ENCODE measurements around the gene PDGFD.

Gene PDGFD

DNA sequence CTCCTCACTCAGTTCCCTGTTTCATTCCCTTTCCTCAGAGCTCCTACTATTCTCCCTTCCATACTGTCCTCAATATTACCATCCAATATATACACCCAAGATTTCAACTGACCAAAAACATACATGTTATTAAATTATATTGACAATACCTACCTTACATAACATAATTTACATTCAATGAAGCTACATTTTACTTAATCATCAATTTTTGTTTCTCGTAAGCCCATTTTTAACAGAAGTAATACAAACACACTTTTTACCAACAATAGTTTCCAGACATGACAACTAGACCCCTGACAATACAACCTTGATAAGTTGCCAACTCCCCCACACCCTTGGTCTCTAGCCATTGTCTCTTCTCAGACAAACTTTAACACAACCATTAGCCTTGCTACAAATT, 273.3 kb downstream of the PDGFD start:
- no peak for DNase-seq (ENCODE audit: low read depth in 2 of 2, low spot score in 1 of 2)

DNA sequence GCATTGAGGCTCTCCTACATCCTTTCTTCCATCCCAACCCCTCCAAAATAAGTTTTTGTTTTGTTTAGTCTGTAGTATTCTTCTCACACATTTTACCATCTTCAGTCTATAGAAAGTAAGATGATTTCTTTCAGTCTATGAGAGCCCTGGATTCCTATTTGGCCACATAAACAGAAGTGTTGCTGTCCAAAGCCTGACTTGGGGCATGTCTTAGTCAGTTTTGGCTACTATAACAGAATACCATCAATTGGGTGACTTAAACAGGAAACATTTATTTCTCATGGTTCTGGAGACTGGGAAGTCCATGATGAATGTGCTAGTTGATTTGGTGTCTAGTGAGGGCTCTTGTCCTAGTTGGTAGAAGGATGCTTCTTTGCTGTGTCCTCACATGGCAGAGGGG, 274.3 kb downstream of the PDGFD start:
- no peak for DNase-seq (ENCODE audit: low read depth in 2 of 2, low spot score in 1 of 2)

DNA sequence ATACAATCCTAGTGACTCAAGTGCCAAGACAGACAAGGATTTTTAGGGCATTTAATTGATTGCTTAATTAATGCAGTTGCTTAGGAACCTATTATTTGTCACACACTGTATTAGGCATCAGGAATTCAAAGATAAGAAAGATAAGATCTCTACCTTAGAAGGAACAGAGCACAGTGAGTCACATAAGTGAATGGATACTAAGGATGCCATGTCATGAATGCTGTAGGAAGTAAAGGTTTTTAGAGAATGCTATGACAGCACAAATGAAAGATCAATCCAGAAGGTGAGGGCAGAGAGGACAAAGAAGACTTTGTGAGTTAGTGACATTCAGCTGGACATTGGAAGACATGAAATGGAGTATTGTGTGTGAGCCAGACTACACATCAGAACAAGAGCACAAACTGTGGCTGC, 275.4 kb downstream of the PDGFD start:
- DNase-seq (ENCODE audit: low read depth in 2 of 2, low spot score in 1 of 2) = no peak

DNA sequence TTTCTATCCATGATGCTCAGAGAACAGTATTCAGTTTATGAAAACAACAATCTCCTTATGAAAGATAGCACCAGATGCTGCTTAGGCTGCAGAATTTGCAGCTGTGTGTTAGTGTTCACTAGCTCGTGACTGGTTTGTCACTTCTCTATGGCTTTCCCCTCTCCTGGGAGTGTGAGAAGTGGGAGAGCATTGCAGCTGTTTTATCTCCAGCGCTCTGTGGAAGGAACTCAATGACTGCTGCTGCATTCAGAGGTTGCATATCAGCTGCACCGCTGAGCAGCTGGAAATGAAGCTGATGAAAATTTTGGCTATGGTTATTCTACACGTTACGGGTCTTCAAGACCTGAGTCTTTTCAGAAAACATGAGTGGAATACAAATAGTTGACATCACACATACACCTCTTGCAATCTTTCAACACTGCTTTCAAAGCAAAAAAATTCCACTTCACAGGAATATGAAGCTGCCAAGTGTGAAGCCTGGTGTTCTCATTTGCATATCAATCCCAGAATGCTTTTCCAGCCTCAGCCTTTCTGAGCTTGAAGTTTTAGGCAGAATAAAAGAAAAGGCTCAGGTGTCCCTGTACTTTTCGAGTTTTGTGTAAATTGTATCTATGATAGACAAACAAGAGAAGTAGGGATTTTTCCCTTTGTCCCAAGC, 276.8 kb downstream of the PDGFD start:
- no peak for DNase-seq (ENCODE audit: low read depth in 2 of 2, low spot score in 1 of 2)

DNA sequence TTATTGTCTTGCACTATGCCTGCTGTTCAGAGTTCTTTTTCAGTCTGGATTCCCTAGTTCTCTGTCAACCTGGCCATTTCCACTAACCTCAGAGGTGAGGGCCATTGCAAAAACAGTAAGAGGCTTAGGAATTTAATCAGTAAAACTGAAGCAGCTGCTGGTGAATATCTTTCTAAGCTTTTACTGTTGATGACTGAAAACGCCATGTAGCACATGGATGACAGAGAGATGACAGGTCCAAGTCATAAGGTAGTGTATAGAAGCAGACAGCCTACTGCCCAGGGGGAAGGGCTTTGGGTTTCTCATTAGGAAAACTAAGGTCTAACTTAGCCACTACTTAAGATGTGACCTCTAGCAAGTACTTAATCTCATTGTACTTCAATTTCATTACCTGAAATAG, 280.1 kb downstream of the PDGFD start:
- DNase-seq (ENCODE audit: low read depth in 2 of 2, low spot score in 1 of 2) = no peak

DNA sequence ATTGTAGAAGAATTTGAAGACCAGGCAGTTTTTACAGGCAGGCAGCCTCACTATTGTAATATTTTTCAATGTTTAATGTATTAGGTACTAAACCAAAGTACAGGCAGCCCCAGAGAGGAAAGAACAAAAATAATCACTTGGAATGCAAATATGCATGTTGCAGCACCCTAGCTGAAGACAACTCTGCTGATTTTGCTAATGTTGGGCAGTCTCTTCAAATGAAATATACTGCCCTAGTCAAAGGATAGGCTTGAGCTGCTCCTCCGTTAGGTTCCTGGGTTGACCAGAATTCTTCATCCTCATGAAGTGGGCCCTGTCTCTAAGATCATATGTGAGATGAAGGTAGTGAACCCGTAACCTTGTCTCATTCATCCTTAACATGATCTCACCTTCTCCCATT, 280.7 kb downstream of the PDGFD start:
- DNase-seq (ENCODE audit: low read depth in 2 of 2, low spot score in 1 of 2) = no peak

DNA sequence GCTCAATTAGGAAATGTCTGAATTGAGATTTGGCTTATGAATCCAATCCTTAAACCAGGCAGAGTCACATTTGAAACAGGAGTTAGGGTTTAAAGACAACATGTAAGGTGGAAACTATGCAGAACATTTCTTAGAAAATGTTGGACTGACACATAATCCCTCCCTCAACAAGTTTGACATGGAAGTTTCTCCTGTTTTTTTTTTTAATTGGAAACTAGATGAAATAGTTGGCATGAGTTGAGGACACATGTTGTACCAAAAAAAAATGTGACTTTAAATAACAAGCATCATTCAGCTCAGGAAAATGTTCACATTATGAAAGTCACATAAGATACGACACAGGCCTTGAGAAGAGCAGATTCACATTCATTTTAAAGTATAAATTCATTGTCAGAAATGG, 282.4 kb downstream of the PDGFD start:
- DNase-seq (ENCODE audit: low read depth in 2 of 2, low spot score in 1 of 2) = no peak

DNA sequence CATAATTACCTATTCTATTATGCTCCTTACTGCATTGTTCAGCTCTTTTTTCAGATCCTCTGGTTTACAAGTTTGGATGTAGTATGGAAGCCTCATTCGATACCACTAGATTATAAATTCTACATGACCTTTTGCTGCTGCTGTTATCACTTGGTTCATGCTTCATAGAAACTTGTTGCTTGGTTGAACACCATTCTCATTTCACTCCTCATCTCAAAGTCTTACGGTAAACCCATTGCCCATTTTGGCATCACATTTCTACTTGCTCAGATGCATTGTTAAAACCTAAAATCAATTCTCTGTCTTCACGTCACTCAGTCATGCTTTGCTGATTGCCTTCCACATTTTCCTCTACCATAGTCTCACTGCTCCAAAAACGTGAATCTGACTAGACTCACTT, 283.0 kb downstream of the PDGFD start:
- DNase-seq (ENCODE audit: low read depth in 2 of 2, low spot score in 1 of 2) = no peak

DNA sequence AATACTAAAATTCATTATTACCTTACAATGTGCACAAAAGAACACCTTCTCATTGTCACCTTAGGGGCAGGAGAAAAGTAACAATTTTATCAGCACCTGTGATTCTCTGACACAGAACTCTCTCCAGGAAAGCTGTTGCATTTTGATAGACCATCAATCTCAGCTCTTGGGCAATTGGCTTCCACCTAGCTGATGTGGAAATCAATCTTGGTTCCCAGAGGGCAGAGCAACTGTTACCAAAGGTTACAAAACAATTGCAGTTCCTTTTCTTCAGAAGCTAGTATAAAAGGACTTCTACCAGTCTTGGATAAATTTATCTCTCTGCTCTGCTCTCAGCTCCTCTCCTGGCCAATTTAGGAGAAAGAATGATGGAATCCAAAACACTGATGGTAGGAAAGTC, 285.3 kb downstream of the PDGFD start:
- no peak for DNase-seq (ENCODE audit: low read depth in 2 of 2, low spot score in 1 of 2)

DNA sequence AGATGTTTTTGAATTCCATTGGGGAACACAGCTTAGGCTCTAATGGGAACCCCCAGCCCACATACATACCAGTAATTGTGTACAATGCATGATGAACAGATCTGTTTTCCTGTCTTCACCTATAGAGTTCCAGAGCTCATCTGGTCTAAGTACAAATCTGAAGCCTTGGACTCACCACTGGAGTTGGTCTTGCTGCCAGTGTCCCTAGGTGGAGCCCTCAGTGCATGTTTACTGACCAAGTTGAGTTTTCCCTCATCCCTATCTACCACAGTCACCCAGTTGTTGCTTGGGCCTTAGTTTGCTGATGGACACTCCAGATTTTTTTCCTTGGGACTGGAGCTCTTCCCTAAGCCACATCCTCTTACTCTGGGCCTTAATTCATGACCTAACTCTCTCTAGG, 286.7 kb downstream of the PDGFD start:
- DNase-seq (ENCODE audit: low read depth in 2 of 2, low spot score in 1 of 2) = no peak

DNA sequence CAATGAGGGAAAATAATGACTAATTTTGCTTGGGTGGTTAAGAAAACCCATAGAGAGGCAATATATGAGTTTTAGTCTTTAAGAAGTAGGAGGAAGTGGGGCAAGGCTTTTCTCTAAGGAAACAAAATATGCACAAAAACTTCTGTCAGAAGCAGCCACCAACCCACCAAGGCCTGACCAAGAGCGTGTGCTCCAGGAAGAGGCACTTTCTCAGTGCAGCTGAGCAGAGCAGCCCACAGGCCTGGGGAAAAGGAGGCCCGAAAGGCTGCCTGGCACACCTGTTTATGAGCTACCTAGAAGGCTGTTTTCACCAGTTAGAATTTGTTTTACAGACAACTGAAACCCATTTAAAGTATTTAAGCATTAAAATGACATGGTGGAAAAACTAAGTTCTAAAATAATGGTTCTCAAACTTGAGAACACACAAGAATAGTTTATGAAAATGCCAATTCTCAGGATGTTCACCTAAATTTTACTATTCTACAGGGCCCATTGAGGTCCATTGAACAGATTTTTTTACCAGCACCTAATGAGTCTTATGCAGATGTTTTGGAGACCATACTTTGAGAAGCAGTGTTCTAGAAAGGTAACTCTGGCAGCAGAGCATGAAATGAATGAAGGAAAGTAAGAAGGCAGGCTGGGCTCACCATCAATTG, 288.0 kb downstream of the PDGFD start:
- no peak for DNase-seq (ENCODE audit: low read depth in 2 of 2, low spot score in 1 of 2)

DNA sequence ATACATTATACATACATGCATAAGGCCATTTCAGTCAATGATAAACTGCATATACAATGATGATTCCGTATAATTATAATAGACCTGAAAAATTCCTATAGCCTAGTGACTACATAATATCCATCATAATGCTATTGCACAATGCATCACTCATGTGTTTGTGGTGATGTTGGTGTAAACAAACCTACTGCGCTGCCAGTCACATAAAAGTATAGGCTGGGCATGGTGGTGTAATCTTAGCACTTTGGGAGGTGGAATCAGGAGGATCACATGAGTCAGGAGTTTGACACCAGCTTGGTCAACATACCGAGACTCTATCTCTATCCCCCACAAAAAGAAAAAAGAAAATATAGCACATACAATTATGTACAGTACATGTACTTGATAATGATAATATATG, 291.2 kb downstream of the PDGFD start:
- DNase-seq (ENCODE audit: low read depth in 2 of 2, low spot score in 1 of 2) = no peak

DNA sequence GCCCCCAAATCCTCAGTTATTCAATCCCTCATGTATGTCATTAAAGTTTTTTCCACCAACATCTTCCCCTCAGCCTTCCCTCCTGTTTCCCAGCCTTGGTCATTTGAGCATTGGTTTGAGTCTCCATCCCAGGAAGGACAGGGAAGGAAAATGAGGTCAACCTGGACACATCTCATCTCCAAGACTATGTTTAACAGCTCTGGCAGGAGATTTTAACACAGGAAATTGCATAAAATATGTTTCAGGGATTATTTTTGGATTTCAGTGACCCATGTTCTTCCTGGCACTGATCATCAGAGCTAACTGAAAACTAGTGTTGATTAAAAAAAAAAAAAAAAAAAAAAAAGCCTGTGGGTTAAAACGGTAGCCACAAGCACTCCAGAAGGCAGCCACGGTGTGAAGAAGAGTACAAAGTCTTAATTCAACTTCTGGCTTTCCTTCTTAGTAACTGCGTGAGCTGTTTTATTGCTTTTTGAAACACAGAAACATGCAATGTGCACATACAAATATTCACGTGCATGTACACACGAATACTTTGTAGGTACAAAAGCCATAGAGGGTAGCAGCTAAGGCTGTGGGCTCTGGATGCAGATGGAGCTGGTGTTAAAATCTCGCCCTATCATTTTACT, 291.9 kb downstream of the PDGFD start:
- no peak for DNase-seq (ENCODE audit: low read depth in 2 of 2, low spot score in 1 of 2)

DNA sequence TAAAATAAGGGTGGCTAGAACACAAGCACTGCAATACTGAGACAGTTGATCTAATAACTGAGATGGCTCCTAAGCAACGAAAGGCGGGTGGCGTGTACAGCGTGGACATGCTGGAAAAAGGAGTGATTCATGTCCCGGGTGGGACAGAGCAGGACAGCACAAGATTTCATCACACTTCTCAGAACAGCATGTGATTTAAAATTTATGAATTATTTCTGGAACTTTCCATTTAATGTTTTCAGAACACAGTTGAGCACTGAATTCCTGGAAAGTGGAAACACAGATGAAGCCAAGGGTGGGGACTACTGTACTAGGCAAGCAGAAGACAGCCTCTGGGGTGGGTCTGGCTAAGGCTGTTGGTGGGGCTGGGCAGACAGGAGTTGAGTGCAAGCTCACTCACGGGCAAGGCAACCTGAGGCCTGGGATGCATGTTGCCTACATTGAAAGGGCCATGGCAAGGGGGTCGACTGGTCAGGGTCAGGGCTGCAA, 293.1 kb downstream of the PDGFD start:
- no peak for DNase-seq (ENCODE audit: low read depth in 2 of 2, low spot score in 1 of 2)

DNA sequence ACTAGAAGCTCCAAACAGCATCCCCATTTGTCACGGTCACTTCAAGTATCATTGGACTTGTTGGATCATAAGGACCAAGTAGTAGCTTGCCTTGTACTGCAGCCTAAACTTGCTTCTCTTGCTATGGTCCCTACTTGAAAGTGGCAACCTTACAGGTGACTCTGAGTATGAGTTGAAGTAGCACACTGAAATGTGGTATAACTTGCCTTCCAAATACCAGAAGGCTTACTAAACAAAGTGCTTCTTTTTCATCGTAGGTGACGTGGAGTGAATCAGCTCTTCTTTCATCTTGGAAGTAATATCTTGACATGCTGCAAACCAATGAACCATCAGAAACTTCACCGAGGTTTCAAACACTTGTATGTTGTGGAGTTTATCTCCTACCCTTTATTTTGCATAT, 296.5 kb downstream of the PDGFD start:
- no peak for DNase-seq (ENCODE audit: low read depth in 2 of 2, low spot score in 1 of 2)

DNA sequence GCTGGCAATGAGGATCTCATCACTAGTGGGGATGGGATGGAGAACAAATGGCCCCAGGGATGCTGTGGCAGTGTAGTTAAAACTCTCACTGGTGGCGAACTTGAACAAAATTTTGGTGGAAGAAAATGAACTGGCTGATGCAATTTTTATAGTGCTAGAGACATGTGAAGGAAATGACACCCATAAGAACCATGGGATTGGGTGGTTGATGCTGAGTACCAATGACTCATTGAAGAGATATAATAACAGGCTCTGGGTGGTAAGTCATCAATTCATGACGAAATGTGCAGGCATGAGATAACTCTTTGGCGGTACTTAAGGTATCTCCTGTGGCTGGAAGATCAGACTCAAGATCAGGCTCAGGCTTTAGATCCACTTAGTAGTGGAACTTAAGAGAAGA, 300.4 kb downstream of the PDGFD start:
- no peak for DNase-seq (ENCODE audit: low read depth in 2 of 2, low spot score in 1 of 2)

DNA sequence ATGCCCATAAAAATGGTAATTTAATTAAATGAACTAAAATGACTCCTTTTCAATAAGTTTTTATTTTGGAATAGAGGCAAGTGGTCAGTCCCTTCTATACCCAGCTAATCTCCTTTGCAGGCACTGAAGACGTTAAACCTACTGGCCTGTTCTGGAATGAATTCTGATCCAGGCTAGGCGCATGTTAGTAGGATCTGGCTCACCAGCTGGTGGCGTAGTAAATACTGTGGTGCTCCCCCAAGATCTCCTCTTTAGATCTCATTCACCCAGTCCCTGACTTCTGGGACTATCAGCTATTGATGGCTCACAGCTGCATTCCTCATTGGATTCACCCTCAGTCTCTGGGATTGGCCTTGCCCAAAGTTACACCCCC, 301.2 kb downstream of the PDGFD start:
- DNase-seq (ENCODE audit: low read depth in 2 of 2, low spot score in 1 of 2) = no peak

DNA sequence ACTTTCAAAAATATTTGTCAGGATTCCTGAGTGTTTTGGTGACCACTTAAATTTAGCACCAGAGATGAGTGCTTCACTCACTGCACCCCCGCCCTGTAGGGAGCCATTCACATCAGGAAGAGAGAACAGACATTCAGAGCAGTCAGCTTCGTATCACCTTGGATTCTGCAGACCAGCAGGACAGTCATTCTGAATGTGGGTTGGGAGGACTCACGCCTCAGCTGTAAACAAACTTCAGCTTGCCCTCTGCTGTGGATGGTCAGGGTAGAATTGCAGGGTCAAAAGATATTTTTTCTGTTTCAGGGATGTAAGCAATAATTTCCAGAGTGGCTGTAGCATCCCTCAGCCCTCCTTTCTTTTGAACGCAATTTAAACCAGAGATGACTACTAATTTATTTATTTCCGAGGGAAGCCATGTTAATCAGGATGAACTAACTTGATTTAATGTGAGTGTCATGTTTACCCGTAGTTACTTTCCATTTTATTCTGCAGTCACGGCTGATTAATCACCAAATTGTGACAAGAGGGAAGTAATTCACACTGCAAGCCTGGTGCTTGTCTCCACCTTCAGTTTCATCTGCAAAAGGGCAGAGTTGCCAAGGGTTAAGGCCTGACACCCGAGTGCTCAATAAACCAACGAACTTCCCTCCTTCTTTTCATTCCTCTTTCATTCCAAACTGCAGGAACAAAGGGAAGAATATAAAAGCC, 301.7 kb downstream of the PDGFD start:
- no peak for DNase-seq (ENCODE audit: low read depth in 2 of 2, low spot score in 1 of 2)
